SH-SY5Y (cell line): Measurements from ENCODE around the gene FAM81A.

ENCODE experiments used
- GATA2 ChIP-seq: IDR thresholded peaks from 2 replicates; pipeline ENCODE4 v1.6.1; 2011; ENCODE audit warnings: mild to moderate bottlenecking, low read depth, low read length
- GATA3 ChIP-seq: IDR thresholded peaks from 2 replicates; pipeline ENCODE4 v1.6.1; 2011; ENCODE audit warnings: low read depth, mild to moderate bottlenecking, low read length, moderate library complexity

DNA sequence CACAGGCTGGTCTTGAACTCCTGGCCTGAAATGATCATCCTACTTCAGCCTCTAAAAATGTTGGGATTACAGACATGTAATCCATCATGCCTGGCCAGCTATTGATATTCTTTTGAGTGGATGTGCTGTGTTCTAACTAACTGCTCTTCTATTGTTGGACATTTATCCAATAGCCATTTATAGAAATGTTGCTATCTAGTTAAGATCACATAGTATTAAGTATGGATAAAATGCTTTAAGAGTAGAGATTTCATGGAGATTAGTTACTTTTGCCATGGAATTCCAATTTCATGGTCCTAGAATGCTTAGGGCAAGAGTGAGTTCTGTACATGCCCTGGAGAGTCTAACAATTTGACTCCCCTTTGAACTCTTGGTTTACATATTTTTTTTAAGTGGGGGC, 10.9 kb downstream of the FAM81A start:
- TF ChIP-seq GATA2 (no peak), GATA3 (no peak)
